Right kidney (tissue), 1 donor: ENCODE results near the gene ALG12.

Source experiments
- DNase-seq: peaks from one replicate; pipeline ENCODE4 v3.0.0-alpha.2; 2016

Gene ALG12

DNA sequence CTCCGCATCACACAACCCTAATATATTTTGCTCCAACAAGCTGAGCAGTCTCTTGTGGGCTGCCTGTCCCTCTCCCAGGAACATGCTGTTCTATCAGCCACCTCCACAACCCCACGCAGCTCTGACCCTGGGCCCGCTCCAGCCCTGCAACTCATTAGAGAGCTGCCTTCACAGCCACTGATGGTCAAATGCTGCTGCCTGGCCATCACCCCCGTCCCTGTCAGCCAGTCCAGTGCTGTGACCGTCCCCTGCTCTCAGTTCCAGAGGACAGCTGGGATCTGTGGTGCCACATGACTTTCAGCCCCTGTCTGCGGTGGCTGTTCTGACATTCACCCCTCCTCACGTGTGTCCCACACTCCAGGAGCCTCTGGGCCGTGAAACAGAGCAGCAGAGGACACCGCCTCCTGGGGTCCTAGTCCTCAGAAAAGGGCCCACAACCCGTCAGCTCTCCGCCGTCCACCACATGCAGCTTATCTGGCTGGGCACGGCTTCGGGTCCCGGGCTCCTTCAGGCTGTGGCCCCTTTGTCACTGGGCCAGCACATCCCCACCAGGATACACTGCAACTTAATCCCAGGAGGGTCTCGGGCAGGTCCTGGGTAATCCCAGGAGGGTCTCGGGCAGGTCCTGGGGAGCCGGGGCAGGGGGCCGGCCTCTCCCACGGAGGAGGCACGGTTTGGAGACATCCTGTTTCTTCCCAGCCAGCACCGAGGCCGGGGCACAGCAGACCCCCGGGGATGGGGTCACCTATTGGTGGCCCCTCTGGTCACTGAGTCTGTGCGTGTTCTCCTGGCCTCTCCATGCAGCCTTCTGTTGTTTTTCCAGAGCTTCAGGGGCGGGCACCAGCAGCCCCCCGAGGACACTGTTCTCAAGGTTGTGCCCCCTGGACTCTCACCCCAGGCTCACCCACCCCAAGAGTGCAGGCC, 15.3 kb upstream of the ALG12 start:
- no peak for DNase-seq

DNA sequence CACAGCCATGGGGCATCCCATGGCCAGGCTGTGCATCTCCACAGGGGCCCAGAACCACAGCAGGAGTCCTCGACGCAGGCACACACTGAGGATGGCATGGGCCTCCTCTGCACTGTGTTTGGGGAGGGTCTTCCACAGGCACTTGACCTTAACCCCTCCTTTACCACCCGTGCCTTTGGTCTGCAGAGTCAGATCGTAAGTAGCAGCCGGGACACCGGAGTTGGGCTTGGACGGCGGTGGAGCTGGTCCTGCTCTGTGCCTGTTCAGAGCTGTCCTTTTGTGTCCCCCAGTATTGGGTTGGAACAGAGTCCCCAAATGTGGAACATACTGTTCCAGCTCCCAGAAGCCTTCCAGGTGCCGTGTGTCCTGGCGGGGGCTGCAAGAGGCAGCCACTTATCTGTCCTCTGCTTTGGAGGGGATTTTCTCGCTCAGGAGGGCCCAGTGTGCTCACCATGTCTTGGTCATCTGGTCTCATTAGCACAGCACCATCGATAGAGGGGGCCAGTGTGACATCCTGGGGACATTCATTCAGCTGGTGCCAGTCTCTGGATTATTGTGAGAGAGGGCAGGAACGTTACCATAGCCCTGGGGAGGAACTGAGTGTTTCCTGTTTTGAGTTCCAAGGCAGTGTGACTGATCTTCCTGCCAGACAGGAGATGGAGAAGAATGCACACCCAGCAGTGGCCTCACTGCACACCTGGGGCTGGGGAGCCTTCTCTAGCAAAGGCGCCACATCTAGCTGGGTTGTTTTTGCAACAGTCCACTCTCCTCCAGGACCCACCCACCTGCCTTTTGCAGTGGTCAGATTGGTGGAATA, 12.6 kb upstream of the ALG12 start:
- no peak for DNase-seq

DNA sequence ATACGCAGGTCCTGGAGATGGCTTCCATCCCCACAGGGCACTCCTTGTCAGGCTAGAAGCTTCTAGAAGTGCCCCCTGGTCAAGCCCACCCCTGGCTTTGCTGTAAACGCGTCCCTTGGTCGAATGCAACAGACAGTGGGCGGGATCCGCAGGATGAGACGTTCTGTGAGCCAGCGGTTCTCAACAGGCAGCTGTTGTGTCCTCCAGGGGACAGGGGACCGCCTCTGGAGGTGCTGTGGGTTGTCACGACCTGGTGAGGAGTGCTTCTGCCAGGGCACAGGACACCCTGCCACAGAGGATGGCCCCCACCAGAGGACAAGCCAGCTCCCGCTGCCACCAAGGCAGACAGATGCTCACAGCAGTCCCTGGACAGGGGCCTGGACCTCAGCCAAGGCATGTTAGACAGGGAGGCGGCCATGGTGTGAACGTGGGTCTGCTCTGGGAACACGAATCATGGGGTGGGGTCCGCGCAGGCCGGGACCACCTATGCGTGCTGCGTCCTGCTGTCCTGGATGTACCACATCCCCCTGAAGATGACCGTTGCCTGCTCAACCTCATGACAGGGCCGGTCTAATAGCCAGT, 11.8 kb upstream of the ALG12 start:
- DNase-seq = no peak

DNA sequence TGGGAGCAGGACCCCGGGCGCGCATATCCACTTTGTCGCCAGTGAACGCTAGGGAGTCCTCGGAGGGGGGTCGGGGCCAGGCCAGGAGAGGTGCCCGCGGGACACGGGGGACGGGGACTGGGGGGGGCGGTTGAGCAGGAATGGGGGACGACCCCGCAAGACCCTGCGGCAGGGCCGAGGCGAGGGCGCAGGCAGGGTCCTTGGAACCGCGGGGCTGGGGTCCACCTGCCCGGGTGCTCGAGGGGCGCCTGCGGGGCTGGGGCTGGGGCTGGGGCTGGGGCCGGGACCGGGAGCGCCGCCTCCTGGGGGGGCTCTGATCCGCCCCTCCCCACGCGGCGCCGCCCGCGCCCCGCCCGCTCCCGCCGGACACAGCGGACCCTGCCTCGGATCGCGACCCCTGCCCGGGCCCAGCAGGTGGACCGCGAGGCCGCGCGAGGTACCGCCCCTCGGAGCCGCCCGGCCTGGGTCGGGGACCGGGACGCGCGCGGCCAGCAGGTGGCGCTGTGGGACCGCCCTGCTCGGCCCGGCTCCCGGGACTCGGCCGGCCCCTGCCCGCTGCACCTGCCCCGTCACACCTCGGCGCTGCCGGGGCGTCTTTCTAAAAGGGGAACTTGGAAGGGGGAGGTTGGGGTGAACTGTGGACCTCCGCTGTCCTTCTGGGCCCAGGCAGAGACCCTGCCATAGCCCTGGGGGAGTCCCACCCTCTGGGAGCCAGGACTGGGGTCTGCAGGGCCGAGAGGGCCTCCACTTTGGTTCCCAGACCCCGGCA, 11.2 kb upstream of the ALG12 start:
- DNase-seq = peak; percentile 62

DNA sequence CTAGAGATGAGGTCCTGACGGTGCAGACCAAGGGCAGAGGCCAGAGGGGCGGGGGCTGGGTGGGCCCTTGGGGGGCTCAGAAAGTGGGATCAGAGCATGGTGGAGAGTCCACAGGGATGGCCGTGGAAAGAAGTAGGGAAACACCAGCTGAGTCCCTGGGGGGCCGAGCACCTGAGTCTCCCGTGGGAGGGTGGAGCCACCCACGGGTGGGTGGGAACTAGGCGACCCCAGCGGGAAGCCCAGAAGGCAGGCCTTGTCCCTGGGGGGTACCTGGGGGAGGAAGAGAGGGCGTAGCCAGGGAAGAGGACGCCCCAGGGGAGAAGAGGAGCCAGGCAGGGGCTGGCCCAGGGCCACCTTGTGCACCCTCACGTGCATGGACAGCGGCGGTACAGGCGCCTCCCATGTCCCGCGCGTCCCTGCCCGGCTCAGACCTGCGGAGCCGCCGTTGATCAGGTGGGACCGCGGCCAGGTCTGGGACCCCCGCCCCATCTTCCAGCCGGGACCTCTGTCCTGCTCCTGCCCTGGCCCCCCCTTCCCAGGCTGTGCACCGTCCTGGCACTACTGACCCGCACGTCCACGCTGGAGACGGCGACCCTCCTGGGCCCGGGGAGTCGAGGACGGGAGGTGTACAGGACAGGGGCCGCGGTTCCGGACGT, 10.4 kb upstream of the ALG12 start:
- DNase-seq = no peak

DNA sequence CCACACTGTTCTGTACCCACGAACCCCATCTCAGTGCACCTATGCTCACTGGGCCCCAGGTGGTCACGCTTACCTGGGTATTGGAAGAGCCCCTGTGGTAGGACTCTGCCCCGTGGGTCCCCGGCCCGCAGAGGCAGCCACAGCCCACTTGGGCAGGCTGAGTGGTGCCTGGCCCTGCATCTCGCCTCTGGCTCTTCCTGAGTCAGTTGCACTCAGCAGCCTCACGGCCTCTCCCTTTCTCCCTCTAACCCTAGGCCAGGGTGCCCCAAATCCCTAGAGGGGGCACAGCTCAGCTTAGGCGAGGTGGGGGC, 9.9 kb upstream of the ALG12 start:
- no peak for DNase-seq

DNA sequence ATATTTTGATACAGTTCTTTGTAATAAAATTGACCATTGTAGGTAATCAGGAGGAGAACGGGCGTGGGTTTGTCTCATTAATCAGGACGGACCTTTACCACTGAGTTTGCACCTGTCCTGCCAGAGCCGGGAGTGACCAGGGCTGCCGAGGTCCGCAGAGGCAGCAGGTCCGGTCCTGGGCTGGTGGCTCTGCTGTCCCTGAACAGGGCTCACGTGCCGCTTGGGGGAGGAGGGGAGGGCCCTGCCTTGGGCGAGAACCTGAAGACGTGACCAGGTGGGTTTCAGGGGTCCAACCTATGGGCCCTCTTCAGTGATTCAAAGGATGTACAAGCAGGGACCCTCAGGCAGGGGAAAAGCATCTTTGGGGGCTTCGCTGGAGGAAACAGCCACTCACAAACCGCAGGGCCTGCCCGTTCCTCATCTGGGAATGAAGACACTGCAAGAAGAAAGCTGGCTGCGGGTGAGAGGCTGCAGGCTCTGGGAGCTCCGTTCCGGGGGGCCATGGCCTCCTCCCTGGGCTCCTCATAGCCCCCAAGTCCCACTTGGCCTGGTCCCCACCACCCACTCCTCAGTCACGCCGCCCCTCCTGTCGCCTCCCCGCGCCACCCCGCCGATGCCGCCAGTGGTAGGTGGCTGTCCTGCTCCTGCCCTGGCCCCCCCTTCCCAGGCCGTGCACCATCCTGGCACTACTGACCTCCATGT, 9.4 kb upstream of the ALG12 start:
- DNase-seq = no peak

DNA sequence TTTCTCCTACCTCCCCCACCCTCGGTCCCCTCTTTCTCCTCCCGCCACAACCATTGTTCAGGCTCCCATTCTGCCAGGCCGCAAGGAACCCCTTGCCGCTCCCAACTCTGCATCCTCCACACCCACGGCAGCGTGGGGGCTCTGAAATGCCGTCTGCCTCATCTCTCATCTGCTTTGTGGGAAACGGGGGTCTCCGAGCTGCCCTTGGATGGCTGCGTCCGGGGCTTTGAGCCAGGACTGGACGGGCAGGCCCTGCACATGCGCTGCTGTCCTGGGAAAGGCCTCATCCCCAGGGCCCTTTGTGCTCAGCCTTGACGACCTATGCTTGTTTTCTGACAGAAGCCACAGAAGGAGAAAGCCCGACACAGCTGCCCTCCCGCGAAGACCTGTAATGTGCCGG, 8.7 kb upstream of the ALG12 start:
- no peak for DNase-seq

DNA sequence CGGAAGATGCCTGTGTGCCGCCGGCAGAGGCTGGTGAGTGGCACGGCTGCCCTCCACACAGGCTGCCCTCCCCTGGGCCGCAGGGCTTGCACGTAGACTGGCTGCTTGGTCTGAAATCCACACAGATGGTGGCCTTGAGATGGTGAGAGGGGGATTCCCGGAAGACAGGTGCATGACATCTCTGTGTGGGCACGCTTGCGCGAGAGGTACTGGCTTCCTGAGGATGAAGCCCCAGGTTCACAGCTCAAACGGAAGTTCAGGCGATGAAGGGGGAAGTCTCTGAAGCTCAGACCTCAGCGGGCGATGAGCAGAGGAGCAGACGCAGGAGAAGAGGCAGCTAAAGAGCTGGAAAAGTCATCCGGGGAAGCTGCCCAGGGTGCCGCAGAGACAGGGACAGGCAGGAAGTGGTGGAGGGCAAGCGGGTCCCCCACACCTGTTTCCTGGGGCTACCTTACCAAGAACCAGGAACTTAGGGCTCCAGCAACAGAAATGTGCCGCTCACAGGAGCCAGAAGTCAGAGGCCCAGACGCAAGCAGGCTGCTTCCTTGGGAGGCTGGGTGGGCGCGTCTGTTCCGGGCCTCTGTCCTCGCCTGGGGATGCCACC, 7.4 kb upstream of the ALG12 start:
- DNase-seq = no peak

DNA sequence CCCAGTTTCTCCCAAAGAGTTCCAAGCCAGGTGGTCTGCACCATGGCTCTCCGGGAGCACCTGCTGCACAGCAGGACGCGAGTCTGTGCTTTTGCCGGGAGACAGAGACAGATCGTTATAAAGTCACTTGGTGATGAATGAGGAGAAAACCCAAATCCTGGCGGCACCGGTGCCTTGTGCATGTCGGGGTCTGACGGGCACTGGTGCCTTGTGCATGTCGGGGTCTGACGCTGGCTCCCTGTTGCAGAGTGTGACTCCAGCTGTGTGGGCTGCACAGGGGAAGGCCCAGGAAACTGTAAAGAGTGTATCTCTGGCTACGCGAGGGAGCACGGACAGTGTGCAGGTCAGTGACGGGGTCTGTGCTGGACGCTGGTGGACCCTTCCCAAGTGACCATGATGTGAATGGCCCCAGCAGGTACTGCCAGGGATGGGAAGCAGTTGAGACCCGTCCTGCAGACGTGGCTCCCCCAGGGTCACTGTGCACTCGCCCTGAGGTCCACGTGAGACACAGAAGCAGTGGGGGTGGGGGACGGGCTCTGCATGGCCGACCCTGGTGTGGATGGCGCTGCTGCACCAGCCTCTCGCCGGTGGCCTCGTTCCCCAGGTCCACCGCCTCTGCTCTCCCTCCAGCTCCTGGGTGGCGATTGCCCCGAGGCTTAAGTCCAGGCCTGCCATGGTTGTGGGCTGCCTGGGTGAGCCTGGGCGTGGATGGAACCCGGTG, 6.0 kb upstream of the ALG12 start:
- DNase-seq = no peak

DNA sequence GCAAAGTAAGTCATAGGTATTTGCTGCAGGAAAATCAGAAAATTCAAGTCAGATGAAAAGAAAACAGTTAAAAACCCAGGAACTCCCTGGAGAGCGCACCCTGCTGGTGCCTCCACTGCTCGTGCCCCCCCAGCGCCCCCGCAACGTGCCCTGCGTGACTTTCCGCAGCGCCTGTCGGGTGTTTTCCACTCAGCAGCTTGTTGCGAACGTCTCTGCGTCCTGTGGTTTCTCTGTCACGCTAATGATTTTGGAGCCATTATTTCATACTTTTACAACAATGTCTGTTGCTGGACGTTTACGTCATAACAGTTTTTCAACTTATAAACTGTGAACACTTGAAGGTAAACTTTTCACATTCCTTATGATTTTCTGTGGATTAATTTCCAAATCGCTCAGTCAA, 5.2 kb upstream of the ALG12 start:
- no peak for DNase-seq

DNA sequence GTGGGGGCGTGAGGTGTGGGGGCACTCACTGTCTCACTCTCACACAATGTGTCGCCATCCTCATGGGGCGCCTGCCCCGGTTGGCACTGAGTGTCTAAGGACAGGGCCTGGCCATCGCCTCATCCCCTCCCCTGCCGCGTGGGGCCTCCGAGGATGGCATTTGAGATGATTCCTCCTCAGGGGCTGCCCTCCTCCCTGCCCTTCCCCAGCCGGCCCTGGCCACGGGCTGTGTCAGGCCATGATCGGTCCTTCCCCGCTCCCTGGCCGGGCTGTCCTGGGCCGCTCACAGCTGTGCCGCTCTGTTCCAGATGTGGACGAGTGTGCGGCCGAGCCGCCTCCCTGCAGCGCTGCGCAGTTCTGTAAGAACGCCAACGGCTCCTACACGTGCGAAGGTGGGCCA, 4.7 kb upstream of the ALG12 start:
- DNase-seq = no peak

DNA sequence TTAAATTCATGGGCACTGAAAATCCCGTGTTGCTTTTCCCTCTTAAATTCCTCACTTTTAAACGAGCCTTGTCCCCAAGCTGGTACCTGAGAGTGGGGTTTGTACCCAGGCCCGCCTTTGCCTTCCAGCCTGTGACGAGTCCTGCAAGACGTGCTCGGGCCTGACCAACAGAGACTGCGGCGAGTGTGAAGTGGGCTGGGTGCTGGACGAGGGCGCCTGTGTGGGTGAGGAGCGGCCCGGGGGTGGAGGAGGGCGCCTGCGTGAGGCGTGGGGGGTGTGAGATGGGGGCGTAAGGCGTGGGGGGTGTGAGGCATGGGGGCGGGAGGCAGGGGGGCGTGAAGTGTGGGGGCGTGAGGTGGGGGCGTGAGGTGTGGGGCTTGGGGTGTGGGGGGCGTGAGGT, 4.2 kb upstream of the ALG12 start:
- DNase-seq = no peak

DNA sequence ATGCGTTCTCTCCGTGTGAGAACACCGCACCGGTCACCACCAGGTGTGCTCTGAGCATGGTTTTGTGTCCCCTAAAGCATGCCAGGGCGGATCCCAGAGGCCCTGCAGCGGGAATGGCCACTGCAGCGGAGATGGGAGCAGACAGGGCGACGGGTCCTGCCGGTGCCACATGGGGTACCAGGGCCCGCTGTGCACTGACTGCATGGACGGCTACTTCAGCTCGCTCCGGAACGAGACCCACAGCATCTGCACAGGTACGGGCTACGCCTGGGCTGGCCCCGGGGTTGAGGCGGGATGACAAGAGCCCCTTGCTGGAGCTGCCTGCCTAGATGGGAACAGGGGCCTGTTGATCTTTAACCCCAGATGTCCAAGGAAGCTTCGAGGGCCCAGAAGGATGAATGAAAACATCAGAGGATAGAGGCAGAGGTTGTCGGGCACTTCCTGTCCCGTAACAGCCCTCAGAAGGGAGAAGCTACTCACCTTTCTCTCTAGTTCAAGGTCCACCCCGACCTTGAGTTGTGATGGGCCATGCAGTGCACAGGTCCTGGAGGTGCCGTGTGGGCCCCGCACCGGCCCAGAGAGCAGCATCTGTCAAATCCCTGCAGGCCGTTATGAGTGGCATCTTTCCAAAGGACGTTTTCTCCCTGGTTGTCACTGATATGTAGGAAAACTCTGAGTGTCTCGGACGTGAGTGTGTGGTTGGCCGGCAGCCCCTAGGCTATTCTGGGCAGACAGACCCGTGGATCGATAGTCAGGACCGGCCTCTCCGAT, 3.5 kb upstream of the ALG12 start:
- no peak for DNase-seq

DNA sequence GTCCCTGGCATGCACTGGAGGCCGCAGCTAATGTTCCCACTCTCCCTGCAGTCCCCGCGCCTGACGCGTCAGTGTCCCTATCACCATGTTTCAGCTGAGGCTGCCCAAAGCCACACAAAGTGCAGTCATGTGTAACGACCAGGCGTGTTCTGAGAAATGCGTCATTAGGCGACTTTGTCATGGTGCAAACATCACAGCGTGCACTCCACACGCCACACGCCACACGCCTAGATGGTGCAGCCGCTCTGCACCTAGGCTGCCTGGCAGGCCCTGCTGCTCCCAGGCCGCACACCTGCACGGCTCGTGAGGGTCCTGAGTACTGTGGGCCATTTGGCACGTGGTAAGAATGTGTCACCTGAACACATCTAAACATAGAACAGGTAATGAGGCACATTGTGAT, 2.6 kb upstream of the ALG12 start:
- no peak for DNase-seq

DNA sequence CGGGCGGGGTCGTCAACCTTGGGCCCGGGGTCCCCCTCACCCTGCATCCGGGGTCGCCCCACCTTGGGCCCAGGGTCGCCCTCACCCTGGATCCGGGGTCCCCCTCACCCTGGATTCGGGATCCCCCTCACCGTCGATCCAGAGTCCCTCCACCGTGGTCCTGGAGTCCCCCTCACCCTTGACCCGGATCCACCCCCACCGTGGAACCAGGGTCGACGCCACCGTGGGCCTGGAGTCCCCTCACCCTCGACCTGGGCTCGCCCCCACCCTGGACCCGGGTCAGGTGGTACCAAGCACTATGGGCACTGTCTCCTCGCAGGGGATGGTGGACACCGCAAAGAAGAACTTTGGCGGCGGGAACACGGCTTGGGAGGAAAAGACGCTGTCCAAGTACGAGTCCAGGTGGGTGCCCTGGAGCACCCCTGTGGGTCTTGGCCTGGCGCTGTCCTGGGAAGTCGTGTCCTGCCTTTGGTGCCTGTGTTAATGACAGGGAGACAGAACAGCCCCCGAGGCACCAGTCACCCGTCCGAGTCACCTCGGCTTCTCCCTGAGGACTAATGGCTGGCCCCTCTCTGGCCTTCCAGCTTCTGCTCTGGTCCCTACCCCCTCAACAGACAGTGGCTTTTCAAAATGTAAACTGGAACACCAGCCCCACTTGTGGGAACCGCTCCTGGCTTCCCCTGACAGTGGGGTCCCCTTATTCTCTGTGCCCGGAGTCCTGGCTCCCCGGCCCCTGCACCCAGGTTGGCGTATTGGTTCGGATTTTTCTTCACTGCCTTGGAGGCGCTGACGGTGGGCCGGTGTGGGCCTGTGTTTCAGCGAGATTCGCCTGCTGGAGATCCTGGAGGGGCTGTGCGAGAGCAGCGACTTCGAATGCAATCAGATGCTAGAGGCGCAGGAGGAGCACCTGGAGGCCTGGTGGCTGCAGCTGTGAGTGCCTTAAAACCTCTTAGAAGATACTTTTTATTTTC, 958 bp upstream of the ALG12 start:
- DNase-seq = no peak

DNA sequence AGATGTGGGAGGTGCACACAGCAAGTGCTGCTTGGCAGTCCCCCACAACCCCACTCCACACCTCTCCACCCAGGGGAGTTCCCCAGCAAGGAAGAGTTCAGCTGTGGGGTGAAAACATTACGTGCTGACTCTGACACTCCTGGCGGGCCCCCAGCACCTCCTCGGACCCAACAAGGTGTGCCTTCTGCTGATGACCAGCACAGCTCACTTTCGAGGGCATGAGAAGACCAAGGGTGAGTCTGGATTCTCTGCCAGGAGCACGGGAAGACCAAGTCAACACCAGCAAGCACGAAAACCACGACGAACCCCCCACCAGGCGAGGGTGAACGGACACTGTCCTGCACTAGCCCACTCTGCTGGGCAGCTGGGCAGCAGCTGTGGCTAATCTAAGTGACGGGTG, 1.4 kb downstream of the ALG12 start:
- DNase-seq = no peak

DNA sequence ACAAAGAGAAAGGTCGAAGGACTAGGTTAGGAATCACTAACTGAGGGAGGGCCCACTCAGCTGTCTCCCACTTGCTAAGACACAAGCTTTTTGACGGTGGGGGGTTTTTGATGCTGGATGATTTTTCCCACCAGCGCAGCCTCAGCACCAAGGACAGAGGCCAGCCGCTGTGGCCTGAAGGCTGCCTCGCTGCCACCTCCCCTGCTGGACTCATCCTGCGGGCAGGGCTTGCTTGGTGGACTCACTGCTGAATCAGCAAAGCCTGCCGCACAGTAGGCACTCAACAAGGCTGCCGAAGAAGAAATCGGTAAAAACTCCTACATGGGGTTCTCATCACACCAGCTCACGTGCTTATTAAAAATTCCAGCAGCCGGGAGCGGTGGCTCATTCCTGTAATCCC, 2.6 kb downstream of the ALG12 start:
- no peak for DNase-seq
